ENCODE results near the gene KIF16B.
"Not testable (repeated sequence)": the region's sequence is repeated elsewhere in the genome, so short reads cannot be mapped to it uniquely, and the experiment has no call there.

Gene KIF16B

DNA sequence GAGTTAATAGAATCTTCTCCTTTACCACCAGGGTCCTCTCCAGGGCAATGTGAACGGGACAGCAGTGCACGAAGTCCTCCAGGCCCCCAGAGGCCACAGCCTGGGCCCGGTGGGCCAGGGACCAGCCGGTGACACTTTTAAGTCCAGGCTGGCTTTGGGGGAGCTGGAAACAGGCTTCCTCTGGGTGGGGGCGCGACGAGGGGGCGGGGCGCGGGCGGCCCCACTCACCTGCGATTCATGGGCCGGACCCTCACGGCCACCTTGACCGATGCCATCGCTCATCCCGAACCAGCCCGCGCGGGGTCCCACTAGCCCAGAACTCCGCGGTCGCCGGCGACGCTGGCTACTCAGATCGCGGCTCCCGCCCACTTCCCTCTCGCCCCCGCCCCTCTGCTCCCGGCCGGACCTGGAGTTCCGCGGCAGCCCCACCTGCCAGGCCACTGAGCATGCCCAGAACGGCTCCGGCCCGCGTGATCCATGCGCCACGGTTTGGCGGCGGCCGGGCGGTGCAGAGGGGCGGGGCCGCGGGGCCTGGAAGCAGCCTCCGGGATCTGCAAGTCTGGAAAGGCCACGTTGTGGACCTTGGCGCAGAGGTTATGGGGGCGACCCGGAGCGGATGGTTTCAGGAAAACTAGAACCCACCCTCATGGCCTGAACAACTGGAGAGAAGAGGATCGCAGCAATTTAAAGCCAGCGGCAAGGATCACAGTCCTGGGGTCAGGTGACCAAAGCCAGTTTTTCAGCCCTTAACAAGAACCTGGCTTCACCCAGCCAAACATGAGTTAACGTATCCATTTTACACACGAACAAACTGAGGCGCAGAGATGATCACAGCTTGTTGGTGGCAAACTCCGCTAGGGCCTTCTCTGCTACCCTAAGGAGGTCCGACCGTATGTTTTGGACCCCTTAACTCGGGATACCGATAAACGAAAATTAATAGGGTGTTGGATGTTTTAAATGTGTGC, at the start of gene KIF16B:
TSS of gene KIF16B (minus strand) at position 448 of the 965 bp plus-strand sequence. CDS start at position 275, 173 bp downstream.
- peak; percentile 82 for DNase-seq

GRCh38 chr20:16622501-16622900, 49.3 kb upstream of the KIF16B start:
- DNase-seq, result no peak

DNA sequence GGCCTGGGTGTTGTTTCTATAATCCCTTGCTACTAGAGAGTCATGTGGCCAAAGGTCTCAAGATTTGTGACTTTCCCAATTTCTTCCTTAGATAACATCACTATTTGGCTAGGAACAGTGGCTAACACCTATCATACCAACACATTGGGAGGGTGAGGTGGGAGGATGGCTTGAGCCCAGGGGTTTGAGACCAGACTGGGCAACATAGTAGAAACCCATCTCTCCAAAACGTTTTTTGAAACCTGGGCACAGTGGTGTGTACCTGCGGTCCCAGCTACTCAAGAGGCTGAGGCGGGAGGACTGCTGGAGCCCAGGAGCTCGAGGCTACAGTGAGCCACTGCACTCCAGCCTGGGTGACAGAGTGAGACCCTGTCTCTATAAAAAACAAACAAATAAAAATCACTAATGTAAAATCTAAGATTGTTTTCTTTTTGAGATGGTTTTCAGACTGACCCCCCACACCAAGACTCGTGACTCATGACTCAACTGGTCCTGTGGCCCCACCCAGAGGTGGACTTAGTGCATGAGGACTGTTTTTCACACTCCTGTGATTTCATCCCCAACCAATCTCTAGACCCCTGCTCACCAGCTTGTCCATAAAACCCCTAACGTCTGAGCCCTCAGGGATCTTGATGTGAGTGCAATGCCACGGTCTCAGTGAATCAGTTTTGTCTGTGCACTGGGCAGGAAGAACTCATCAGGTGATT, 48.3 kb upstream of the KIF16B start:
- no peak for DNase-seq

GRCh38 chr20:16620961-16621360, 47.7 kb upstream of the KIF16B start:
- no peak for DNase-seq

DNA sequence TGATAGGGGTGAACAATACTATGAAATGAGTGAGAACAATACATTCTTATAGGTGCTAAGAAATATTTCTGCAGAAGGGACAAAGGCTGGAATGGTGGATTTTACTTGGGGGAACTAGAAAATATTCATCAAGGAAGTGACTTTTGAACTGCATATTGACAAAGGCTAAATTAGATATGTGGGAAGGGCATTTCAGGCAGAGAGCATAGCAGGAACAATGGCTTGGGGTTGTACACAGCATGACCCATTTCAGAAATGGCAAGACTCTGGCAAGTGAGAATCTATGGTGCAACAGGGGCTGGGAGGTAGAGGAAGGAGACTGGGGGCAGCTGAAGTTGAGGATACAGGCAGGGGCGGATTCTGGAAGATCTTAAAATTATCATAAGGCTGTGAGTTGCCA, 46.7 kb upstream of the KIF16B start:
- no peak for DNase-seq

DNA sequence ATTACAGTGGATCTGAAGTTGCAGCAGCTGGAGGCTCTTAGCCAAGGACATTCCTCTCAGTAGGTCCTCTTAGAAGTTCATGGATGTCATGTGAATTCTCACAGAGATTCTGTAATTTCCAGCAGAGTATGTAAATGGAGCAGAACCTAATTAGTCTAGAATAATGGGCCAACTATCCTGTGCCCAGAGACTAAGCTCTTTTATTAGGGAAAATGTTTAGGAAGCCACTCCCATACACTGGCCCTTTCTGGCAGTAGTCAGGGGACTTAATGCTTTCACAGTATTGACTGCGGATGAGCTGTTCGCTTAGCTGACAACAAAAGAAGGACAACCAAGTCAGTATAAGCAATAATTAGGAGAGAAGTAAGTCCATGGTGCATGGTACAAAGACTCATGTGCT, 43.8 kb upstream of the KIF16B start:
- no peak for DNase-seq

DNA sequence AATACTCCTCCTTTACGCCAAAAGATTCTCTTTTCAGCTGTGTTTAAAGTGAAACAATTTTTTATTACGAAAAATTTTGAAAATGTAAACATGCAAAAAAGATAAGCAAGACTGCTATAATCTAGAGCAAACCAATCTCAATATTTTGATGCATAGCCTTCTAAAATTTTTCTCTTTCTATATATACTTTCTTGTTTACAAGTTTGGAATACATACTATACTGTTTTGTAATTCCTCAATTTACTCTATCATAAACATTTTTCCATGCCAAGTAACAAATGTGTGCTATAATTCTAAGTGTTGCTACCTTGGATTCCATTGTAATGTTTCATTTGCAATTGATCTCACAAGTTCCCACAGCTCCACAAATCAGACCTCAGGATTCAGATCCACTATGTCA, 43.1 kb upstream of the KIF16B start:
- DNase-seq, result no peak

- DNase-seq, result no peak
Observed at GRCh38 chr20:16615199-16615598, 42.0 kb upstream of the KIF16B start.

GRCh38 chr20:16613954-16614353, 40.7 kb upstream of the KIF16B start:
- DNase-seq, result no peak

- DNase-seq, result no peak
Observed at GRCh38 chr20:16612706-16613105, 39.5 kb upstream of the KIF16B start.

DNA sequence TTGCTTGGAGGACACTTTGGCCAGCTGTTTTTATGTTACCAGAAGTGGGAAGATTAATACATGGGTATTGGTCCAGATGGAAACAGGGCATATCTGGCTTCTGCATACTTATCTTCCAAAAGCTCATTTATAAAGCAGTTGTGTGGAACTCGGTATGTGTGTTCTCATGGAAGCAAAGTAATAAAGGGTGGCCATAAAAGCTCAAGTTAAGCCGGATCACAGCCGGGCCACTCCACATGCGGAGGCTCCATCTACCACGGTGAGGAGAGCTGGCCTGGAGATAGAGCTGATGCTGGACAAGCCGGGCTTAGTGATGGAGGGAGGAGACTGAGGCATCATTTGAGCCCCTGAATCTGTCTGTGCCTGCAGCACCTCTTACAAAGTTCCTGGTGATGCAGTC, 38.6 kb upstream of the KIF16B start:
- DNase-seq, result no peak

- no peak for DNase-seq
Observed at GRCh38 chr20:16609066-16609465, 35.8 kb upstream of the KIF16B start.

DNA sequence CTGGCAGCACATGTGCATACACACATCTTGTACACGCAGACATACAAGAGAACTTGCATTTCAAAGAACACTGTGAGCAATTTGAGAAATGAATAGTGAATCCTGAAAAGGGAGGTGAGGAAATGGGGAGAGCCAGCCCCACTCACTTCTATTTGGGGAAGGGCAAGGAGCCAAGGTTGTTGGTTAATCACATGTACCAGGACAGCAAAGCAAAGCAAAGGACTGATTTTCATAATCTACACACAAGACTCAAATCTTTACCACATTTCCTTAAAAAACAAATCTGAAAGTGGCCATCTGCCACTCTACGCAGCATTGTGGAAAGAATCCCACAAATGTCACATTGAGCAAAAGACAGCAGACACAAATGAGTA, 35.0 kb upstream of the KIF16B start:
- no peak for DNase-seq

DNA sequence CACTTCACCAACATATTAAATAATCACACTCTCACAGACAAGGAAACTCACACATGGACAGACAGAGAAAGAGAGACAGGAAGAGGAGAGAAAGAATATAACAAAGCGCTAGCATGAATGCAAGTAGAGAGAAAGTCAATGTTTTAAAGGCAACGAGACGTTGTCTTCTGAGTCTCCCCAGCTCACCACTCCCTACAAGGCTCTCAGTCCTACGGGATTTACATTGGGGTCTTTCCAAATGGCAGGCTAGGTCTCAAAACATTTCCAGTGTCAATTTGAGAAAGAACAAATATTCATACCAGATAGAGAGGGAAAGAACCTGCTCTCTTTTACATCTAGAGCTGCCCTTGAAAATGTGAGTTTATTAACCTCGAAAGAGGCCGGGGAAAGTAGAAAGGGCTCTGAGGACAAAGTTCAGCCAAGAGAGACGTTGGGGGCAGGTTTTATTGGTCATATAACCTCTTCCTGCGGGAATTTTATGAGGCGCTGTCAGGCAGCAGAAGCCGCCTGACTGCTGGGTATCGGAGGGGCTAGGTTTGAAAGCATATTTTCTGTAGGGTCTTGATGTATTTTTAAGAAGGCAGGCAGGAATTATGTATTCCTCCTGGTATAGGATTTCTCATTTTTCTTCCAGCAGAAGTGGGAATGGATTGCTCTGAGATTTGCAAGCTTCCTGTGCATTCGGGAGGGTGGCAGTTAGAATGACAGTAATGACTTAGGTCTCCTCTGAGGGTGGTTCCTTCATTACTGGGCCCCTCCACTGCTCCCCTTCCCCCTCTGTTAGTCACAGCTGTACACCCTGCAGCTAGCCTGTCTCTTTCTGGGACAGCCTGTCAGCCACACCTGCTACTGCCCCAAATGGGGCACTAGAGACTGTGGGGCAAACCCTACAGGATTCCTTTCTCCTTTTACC, 34.4 kb upstream of the KIF16B start:
- no peak for DNase-seq

- no peak for DNase-seq
Observed at GRCh38 chr20:16606468-16607070, 33.3 kb upstream of the KIF16B start.

DNA sequence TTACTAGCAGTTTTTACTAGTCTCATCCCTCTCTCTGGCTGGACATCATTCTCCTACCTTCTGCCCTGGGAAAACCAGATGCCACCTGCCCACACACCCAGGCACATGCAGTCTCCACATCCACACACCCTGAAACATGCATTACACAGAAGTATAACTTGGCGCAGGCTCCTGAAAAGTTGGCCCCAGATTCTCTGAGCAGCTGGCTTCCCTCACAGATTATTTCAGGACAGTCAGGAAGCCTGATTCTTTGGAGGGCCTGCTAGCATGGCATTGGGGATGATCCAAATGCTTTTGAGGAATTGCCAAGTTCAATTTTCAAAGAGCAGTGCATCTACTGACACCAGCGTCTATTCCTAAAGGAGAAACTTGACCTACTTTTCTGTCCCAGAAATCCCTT, 27.8 kb upstream of the KIF16B start:
- DNase-seq, result no peak

GRCh38 chr20:16599257-16599656, 26.0 kb upstream of the KIF16B start:
- no peak for DNase-seq

- DNase-seq, result no peak
Observed at GRCh38 chr20:16596991-16597390, 23.7 kb upstream of the KIF16B start.

- DNase-seq, result not testable (repeated sequence)
Observed at GRCh38 chr20:16596404-16596803, 23.2 kb upstream of the KIF16B start.

- no peak for DNase-seq
Observed at GRCh38 chr20:16595376-16595775, 22.1 kb upstream of the KIF16B start.

DNA sequence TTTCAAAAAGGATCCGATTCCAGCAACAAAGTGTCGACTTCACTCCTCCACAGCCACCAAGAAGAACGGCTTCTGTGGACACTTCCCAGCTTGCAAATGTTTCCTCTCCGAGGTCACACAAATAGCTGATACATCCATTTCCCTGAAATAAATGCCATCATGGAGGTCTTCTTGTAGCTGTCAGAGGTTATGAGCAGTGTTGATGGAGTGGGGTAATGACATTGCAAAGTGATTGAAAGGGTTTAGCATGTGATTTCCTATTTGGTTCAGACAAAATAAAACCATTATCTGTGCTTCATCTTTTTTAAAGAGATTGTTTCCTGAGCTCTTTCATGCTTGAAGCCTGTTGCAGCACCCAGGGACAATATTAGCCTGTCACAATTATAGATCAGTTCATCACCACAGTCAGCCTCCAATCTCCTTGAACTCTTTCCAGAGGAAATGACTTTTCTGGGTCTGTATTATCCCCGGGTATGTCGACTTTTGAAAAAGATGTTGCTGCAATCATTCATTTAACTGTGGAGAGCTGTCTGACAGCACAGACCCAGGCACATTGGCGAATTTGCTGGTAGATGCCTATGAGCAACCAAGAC, 16.9 kb upstream of the KIF16B start:
- no peak for DNase-seq

- no peak for DNase-seq
Observed at GRCh38 chr20:16589623-16590022, 16.4 kb upstream of the KIF16B start.

Measured in kidney glomerular epithelial cell (primary cell).